Measurements from ENCODE around the gene PLAGL2.

DNA sequence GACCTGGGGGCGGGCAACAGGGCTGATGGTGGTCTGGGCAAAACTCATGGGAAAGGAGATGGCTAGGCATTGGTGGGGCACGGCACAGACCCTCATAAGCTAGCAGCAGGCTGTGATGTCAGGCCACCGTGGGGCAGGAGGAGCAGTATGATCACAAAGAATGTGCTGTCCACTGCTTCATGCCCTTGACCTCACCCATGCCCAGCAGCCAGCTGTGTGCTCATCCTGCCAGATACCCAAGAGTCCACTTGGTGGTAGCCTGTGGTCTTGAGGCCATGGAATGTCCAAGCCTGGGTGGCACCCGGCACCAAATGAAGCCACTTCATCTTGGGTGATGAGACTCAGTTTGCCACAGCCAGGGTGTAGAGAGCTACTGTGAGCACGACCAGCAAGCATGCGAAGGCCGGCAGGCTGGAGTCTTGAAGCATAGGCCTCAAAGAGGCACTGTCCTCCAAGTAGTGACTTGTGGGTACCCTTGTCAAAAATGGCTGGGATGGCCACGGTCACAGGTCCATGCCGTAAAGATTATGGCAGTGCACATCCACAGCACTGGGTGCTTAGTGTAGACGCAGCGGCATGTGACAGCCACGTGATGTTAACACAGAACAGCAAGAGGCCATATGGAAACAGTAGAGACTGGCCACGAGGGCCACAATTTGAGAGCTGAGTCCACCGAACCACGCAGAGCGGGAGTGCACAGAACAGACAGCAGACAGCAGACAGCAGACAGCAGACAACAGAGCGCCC is 19.0 kb downstream of the PLAGL2 start:
- TF ChIP-seq, protein P1, sequence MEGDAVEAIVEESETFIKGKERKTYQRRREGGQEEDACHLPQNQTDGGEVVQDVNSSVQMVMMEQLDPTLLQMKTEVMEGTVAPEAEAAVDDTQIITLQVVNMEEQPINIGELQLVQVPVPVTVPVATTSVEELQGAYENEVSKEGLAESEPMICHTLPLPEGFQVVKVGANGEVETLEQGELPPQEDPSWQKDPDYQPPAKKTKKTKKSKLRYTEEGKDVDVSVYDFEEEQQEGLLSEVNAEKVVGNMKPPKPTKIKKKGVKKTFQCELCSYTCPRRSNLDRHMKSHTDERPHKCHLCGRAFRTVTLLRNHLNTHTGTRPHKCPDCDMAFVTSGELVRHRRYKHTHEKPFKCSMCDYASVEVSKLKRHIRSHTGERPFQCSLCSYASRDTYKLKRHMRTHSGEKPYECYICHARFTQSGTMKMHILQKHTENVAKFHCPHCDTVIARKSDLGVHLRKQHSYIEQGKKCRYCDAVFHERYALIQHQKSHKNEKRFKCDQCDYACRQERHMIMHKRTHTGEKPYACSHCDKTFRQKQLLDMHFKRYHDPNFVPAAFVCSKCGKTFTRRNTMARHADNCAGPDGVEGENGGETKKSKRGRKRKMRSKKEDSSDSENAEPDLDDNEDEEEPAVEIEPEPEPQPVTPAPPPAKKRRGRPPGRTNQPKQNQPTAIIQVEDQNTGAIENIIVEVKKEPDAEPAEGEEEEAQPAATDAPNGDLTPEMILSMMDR (IDR thresholded peaks at IDR 0.05; ENCODE audit: poor library complexity), result no peak
- no peak for TF ChIP-seq EZH2 (IDR thresholded peaks at IDR 0.05; ENCODE audit: borderline replicate concordance)
